WI38 (cell line): Measurements from ENCODE around the gene IFNA4.
A peak's percentile ranks its signal among the peaks of the same experiment; 100 is the strongest.
"Not testable (repeated sequence)": the region's sequence is repeated elsewhere in the genome, so short reads cannot be mapped to it uniquely, and the experiment has no call there.

Experiments
- H3K4me3 ChIP-seq: 2 replicates; pipeline ENCODE4 v1.5.1; 2011; ENCODE audit warnings: low read depth, mild to moderate bottlenecking, control low read depth, low read length
- TF ChIP-seq, protein P1 (sequence below): IDR thresholded peaks from 2 replicates; pipeline ENCODE4 v1.5.1; 2012; ENCODE audit warnings: low read depth, mild to moderate bottlenecking, control low read depth, low read length

Gene IFNA4

DNA sequence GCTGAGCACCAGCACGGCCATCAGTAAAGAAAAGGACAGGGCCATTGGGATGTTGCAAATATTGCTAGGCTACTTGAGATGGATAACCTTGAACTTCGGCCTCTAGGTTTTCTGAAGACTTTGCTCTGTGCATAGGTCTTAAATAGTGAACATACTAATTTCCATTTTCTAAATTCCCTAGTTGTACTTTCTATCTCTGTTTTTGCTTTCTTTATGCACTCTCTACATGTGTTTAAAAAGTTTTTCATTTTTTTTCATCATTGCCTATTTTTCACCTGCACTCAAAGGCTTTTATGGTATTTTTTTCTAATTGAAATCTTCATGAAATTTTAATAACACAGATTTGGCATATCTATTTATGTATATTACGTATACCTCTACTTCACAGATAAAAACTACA is at the start of gene IFNA4:
Gene IFNA4, minus strand, starts transcription at position 101 of the 400 bp plus-strand sequence. Its CDS starts 56 bp downstream, at position 45.
- H3K4me3 ChIP-seq: not testable (repeated sequence)

DNA sequence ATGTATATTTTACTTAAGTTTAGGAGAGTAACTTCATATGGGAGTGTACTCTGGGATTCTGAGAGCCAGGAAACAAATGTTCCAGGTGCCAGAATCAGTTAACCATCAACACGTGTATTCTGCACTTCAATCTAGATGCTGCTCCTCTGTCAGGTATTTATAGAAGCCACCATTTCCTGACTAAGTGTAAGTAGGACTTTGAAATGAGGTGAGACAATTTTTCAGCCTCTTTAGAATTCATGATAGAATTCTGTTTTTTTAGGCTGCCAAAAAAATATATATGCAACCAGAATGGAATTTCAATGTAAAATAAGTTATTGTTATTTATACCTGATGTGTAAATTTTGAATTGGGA is 49.0 kb upstream of the IFNA4 start:
- not testable (repeated sequence) for H3K4me3 ChIP-seq

DNA sequence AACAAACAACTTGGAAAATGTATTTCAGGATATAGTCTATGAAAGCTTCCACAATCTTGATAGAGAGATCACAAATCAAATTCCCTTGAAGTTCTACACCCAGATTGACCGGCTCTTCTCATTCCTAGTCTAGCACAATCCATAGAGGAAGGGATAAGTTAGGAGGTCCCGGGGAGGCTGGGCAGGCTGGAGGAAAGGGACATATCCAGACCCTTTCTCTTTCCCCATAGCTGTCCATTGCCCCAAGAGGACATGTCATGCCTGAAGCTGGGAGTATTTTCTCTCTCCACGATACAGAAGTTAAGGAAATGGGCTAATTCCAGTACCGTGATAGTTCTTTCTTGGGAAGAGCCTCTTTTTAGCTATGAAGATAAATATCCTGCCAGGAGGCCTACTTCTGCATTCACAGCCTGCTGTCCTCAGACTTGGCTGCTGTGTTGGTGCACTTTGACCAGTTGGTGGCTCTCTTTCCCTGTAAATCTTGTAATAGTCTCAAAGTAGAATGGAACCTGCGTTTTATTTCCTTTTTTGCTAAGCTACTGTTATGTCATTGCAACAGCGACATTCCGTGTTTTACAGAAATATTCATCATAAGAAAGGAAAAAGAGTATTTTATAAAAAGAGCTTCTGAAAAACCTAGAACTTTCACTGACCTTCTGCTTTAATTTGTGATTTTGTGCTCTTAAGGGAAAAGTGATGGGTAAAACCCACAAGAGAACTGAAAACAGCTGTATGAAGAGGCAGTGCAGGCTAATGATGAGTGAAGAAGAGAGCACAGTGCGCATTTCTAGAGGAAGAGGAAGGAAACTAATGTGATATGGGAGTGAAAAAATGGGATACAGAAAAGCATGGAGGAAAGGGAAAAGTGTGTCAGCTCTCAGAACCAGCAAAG is 48.3 kb upstream of the IFNA4 start:
- not testable (repeated sequence) for H3K4me3 ChIP-seq
- TF ChIP-seq, protein P1, sequence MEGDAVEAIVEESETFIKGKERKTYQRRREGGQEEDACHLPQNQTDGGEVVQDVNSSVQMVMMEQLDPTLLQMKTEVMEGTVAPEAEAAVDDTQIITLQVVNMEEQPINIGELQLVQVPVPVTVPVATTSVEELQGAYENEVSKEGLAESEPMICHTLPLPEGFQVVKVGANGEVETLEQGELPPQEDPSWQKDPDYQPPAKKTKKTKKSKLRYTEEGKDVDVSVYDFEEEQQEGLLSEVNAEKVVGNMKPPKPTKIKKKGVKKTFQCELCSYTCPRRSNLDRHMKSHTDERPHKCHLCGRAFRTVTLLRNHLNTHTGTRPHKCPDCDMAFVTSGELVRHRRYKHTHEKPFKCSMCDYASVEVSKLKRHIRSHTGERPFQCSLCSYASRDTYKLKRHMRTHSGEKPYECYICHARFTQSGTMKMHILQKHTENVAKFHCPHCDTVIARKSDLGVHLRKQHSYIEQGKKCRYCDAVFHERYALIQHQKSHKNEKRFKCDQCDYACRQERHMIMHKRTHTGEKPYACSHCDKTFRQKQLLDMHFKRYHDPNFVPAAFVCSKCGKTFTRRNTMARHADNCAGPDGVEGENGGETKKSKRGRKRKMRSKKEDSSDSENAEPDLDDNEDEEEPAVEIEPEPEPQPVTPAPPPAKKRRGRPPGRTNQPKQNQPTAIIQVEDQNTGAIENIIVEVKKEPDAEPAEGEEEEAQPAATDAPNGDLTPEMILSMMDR: peak; percentile 34; the same call in 1 of the 2 replicates

DNA sequence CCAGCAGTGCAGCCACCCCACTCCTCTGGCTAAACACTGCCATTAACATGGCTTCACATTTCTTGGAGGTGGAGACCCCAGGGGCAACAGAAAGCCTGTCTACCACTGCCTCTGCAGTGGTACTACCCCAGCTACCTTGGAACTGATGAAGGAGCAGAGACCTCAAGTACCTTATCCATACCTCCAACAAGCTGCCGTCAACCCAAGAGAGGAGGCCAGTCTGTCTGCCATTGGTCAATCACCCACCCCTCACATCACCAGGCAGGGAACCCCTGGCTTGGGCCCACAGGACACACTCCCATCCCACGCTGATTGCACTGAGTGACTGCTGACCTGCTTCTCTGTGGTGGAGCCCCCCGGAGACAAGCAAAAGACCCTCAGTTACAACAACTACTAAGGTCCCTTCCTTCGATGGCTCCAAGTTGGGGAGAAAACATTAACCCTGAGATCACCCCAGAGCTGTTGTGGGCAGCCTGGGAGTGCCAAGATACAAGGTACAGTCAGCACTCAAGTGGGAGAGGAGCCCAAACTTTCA is 46.8 kb upstream of the IFNA4 start:
- no peak overlapping the region for H3K4me3 ChIP-seq
- TF ChIP-seq, protein P1: no peak

DNA sequence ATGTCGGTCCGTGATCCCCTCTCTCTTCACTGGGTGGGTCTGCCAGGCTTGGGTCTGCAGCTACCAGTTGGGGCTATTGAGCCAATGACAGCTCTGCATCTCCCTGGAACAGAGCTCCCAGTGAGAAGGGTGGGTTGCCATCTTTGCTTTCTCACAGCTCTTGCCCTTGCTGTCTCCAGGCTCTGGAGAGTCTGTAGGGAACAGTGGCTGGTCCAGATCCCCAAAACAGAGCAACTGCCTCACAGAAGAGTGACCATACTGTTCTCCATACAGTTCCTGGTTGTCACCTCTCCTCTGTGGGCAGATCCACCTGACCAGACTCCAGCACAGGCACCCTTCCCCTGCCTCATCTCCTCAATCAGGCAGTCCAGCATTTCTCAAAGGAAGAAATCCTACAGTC is 45.9 kb upstream of the IFNA4 start:
- H3K4me3 ChIP-seq: no peak overlapping the region
- TF ChIP-seq, protein P1: no peak

DNA sequence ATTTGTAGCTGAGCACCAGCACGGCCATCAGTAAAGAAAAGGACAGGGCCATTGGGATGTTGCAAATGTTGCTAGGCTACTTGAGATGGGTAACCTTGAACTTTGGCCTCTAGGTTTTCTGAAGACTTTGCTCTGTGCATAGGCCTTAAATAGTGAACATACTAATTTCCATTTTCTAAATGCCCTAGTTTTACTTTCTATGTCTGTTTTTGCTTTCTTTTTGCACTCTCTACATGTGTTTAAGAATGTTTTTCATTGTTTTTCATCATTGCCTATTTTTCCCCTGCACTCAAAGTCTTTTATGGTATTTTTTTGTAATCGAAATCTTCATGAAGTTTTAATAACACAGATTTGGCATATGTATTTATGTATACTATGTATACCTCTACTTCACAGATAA is 40.7 kb upstream of the IFNA4 start, which contains the start of gene IFNA17:
Gene IFNA17, minus strand, starts transcription at position 101 of the 400 bp plus-strand sequence. Its CDS starts 49 bp downstream, at position 52.
- TF ChIP-seq, protein P1: no peak
- H3K4me3 ChIP-seq: no peak within 1 kb of the TSS

DNA sequence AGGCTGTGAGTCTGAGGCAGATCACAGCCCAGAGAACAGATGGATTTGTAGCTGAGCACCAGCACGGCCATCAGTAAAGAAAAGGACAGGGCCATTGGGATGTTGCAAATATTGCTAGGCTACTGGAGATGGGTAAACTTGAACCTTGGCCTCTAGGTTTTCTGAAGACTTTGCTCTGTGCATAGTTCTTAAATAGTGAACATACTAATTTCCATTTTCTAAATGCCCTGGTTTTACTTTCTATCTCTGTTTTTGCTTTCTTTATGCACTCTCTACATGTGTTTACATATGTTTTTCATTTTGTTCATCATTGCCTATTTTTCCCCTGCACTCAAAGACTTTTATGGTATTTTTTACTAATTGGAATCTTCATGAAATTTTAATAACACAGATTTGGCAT is 29.8 kb upstream of the IFNA4 start, which contains the start of gene IFNA16:
Gene IFNA16, minus strand, starts transcription at position 101 of the 400 bp plus-strand sequence. Its CDS starts 6 bp downstream, at position 95.
- H3K4me3 ChIP-seq: not testable (repeated sequence)

DNA sequence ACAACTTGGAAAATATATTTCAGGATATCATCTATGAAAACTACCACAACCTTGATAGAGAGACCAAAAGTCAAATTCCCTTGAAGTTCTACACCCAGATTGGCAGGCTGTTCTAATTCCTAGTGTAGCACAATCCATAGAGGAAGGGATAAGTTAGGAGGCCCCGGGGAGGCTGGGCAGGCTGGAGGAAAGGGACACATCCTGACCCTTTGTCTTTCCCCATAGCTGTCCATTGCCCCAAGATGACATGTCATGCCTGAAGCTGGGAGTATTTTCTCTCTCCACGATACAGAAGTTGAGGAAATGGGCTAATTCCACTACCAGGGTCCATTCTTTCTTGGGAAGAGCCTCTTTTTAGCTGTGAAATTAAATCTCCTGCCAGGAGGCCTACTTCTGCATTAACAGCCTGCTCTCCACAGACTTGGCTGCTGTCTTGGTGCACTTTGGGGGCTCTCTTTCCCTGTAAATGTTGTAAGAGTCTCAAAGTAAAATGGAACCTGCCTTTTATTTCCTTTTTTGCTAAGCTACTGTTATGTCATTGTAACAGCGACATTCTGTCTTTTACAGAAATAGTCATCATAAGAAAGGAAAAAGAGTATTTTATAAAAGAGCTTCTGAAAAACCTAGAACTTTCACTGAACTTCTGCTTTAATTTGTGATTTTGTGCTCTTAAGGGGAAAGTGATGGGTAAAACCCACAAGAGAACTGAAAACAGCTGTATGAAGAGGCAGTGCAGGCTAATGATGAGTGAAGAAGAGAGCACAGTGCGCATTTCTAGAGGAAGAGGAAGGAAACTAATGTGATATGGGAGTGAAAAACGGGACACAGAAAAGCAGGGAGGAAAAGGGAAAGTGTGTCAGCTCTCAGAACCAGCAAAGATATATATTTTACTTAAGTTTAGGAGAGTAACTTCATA is 26.3 kb upstream of the IFNA4 start:
- TF ChIP-seq, protein P1: peak; percentile 45; the same call in 1 of the 2 replicates
- H3K4me3 ChIP-seq: not testable (repeated sequence)

DNA sequence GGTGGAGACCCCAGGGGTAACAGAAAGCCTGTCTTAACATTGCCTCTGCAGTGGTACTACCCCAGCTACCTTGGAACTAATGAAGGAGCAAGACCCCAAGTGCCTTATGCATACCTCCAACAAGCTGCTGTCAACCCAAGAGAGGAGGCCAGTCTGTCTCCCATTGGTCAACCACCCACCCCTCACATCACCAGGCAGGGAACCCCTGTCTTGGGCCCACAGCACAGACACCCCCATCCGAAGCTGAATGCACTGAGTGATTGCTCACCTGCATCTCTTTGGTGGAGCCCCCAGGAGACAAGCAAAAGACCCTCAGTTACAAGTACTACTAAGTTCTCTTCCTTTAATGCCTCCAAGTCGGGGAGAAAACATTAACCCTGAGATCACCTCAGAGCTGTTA is 24.8 kb upstream of the IFNA4 start:
- not testable (repeated sequence) for H3K4me3 ChIP-seq

DNA sequence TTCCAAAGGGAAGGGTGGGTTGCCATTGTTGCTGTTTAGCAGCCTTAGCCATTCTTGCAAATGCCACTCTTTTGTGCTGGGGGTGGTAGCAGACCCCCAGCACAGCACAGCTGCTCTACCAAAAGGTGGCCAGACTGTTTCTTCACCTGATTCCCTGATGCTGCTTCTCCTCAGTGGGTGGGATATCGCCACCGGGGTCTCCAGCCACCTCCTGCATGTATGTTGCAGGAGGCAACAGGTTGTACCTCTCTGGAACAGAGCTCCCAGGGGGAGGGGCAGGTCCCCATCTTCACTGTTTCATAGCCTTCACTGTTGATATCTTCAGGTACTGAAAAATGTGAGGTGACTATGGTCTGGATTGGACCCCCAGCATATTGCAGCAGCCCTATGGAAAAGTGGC is 23.4 kb upstream of the IFNA4 start:
- H3K4me3 ChIP-seq: not testable (repeated sequence)
